SKM-1 treated with dmso at 0.1 percent for 144 hours (cell line): ENCODE measurements around the gene MRPS30.
"Not testable (repeated sequence)": the region's sequence is repeated elsewhere in the genome, so short reads cannot be mapped to it uniquely, and the experiment has no call there.

ENCODE experiments used
- DNase-seq: peaks from one replicate; lab custom pipeline; 2025; ENCODE audit not compliant: unreplicated experiment; lab: John Stamatoyannopoulos, UW

MRPS30 gene

DNA sequence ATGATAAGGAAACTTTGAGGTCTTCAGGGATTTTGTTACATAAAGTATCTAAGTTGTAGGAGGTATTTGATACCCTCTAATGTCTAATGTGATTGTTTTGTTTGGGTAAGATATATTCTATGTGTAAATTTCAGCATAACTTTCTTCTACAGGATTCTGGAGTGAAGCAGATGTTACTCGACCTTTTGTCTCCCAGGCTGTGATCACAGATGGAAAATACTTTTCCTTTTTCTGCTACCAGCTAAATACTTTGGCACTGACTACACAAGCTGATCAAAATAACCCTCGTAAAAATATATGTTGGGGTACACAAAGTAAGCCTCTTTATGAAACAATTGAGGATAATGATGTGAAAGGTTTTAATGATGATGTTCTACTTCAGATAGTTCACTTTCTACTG lies 6.0 kb downstream of the MRPS30 start:
- DNase-seq, result no peak

DNA sequence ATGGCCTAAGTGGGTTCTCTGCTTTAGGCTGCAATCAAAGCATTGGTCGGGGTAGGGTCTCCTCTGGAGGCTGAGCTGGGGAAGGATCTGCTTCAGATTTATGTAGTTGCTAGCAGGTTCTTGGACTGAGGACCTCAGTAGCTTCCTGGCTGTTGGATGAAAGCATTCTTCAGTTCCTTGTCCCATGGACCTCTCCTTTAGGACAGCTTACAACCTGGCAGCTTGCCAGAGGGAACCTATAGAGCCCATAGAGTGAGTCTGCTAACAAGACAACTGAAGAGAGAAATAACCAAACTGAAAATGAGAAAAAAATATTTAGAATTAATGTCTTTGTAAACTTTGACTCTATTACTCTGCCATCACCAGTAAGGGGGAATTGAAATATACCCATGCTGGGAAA lies 12.4 kb downstream of the MRPS30 start:
- no peak for DNase-seq

DNA sequence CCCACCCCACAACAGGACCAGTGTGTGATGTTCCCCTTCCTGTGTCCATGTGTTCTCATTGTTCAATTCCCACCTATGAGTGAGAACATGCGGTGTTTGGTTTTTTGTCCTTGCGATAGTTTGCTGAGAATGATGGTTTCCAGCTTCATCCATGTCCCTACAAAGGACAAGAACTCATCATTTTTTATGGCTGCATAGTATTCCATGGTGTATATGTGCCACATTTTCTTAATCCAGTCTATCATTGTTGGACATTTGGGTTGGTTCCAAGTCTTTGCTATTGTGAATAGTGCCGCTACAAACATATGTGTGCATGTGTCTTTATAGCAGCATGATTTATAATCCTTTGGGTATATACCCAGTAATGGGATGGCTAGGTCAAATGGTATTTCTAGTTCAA lies 15.9 kb downstream of the MRPS30 start:
- DNase-seq, result not testable (repeated sequence)

DNA sequence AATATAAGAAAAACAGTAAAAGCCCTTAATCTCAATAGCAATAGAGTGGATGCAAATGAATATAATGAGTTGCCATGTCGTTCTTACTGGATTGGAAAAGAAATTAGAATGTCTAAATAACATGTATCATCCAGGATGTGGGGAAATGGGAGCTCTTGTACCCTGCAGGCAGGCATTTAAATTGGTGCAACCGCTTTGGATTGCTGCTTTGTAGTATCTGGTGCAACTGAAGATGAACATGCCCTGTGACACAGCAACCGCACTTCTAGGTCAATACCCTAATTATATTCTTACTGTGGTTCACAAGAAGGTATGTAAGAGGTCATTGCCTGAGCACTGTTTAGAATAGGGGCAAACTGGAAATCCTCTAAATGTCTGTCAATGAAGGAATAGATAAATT lies 18.9 kb downstream of the MRPS30 start:
- DNase-seq, result no peak

DNA sequence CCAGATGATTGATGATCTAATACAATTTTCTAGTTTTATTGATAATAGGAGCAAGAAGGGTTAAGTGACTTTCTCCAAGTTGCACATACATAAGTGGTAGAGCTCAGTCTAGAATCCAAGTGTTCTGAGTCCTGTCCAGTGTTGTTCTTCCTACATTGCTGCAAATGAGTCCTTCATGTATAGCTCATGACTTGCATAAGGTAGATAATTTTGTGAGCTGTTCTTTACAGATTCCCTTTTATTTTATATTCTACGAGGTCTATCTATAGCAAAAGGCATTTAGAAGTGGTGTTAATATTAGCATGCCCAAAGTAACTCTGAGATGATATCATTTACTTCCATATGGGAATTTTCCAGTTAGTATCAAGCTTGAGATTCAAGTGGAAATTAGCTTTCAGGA lies 20.0 kb downstream of the MRPS30 start:
- no peak for DNase-seq

DNA sequence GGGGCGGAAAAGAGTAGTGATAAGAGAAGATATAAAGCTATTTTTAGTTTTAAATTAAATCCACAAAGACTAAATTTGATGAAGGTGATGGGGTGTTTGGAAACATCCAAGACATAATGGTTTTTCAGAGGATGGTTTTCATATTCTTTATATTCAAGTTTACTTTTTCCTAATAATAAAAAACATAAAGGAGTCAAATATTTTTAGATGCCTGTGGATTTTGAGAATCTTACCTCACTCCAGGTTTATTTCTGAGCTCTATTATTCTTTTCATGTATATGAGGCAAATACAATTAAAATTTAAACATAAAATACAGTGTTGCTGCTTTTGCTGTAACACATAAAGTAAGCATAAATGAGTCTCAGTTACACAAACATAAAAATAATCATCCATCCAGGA lies 22.2 kb downstream of the MRPS30 start:
- no peak for DNase-seq

DNA sequence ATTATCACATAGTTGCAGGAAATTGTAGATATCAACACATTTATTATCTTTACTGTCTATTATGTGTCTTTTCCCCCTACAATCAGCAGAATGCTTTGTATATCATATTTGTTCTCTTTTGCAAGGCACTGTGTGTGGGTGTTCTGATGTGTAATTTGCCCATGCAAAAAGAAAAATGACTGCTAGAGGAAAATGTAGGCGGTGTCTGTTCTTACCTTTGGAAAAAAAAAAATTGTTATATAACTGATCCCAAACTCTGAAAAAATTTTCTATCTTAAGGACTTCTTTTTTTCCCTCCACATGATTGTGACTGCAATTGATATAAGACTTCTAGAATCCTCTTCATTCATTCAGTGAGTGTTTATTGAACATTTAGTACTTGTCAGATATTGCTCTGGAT lies 24.5 kb downstream of the MRPS30 start:
- DNase-seq, result no peak

DNA sequence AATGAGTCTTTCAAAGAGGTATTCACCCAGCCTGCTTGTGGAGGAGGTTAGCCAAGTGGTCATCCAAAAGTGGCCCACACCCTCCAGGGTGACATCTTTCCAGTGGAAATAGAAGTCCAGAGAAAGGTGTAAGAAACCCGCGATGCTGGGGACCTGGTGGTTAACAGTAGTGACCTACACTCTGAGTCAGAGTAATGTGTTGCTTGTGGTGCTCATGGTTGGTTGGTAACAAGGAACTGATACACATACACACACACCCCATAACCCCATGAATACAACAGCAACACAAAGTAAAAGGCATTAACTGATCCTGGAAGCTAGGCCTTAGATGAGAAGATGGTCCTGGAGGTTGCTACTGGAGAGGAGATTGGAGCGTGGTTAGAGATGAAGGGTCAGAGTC lies 26.9 kb downstream of the MRPS30 start:
- DNase-seq, result no peak

DNA sequence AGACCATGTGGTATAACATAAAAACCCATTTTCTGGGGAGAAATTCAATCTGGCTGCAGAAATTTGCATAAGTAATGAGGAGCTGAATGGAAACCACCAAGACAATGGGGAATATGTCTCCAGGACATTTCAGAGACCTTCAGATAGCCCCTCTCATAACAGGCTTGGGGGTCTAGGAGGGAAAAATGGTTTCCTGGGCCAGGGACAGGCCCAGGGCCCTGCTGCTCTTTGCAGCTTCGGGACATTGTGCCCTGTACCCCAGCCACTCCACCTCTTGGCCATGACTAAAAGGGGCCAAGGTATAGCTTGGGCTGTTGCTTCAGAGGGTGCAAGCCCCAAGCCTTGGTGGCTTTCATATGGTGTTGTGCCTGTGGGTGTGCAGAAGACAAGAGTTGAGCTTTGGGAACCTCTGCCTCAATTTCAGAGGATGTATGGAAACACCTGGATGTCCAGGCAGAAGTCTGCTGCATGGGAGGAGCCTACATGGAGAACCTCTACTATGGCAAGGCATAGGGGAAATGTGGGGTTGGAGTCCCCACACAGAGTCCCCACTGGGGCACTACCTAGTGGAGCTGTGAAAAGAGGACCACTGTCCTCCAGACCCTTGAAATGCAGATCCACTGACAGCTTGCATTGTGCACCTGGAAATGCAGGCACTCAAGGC lies 30.4 kb downstream of the MRPS30 start:
- DNase-seq, result no peak

DNA sequence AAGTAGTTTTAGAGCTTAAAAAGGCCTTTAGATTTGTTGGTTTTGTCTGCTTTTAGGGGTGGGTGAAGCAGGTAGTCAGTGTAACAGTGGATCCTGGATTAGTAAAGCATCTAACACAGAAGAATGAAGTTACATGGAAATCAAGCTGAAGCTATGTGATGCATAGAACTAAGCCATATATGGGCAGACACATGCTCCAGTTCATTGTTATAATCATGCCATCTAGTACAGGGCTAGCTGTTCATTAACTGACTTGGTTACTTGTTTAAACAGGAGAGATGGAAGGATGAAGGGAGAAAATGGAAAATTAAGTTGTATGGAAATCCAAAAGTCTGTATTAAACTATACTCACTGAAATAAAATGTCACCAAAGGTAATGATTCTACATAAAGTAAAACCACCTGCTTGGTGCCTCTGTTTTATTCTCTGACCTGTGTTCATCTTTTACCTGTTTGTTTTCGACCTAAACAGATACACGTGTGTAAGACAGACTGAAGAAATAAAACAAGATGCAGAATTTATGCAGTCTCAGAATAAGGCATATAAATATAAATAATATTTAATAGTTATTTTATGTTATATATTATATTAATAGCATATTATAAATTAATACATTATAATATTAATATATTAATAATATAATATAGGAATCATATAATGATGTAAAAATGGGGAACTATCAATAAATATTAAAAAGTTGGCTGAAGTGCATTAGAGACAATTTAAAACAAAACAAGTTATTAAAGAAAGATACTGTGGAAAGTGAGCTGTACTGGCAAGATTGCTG lies 33.9 kb downstream of the MRPS30 start:
- no peak for DNase-seq

DNA sequence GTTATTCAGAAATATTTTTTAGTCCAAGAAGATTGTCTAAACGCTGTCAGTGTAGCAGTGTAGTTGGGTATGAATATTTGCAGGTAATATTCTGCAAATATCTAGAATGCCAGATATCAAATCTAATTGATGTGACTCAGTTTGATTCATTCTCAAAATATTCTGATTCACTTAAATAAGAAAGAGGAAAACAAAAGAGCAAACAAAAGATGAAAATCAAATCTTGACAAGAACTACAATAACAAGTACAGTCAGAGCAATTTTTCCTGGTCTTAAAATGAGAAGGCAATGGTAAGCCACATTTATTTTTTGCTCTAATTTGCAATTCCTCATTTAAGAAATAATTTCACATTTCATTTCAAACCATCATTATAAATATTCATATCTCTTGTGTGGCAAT lies 36.0 kb downstream of the MRPS30 start:
- DNase-seq, result no peak

DNA sequence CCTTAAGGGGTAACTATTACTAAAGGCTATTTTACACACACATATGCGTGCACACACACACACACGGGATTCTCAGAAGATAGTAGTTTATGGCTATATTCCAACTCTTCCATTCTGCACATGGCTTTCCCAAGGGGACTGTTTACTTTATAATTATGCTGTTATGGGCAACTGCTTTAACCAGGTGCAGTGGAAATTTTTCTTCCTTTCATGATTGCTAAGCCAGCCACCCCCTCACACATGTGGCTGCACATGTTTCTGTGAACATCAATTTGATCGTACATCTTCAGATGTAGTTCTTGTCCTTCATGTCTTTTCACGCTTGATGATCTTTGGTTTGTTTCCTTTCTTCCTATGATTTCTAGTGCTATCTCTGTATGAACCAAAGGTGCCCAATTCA lies 37.0 kb downstream of the MRPS30 start:
- no peak for DNase-seq

DNA sequence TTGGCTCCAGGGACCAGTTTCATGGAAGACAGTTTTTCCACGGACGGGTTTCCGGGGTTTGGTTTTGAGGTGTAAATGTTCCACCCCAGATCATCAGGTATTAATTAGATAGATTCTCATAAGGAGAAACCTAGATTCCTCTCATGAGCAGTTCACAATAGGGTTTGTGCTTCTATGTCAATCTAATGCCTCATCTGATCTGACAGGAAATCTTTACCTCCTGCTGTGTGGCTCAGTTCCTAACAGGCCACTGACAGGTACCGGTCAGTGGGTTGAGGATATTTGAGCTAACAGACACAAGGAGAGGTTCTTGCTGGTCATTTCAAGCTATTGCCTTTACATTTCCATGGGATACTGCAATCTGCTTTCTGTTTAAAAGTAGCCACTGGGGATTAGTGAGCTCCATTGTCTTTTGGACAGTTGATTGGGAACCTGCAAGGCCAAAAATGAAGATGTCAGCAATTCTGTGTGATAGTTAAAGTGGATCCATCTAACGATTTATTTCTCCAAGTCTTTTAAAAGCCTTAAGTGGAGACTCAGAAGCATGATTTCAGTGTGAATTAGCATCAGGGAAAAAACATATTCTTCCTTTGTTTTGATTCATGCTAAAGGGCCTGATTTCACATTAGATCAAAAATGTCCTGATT lies 38.6 kb downstream of the MRPS30 start:
- no peak for DNase-seq

DNA sequence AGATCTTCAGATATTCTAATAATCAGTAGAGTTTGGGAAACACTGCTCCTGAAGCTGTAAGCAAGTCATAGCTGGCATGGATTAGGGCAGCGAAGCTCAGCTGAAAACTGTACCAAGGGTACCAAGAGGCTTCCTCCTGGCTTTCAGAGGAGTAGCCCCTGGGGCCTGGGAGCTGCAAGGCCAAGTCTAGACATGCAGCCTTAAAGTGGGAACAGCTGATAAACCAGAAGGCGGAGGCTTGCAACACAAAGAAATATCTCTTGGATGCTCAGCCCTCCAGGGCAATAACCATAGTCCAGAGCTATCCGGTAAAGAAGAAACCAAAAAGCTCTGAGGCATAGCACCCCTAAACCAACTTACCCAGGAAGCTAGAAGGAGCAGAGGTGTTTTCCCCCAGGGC lies 51.5 kb downstream of the MRPS30 start:
- no peak for DNase-seq

DNA sequence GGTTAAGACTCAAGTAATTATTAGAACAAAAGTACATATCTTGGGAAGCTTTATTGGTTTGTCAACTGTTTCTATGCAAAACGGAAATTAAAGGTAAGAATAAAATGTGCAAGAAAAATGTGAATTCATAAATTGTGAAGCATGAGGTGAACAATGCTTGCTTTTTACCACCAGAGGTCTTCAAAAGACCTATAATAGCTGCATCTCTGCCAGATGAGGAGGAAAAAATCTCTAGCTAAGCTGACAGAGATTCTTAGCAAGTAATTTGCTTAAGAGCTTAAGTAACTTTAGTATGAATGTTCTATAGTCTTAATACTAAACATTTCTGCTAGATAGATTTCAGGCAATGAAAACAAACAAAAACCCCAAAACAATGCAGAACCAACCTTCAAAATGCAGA lies 54.1 kb downstream of the MRPS30 start:
- DNase-seq, result no peak
